IMR-90 (cell line): ENCODE data around the gene NUP93. TPM values are rescaled to one million over a fixed set of nuclear protein-coding genes. Genes with fewer than 3 reads are reported as not detected.

Experiments used
- ATAC-seq: fragments of 200-7000 bp; cut with Tn5 transposase; 2 replicates; pipeline ENCODE4 v1.9.1; 2020; ENCODE audit warnings: low read depth, mild to moderate bottlenecking, moderate library complexity
- BruUV-seq: library from RNA; stranded (reverse); fragments of 400-500 nt; replicated peaks from 2 replicates; lab custom pipeline; 2021; lab: Mats Ljungman, UMichigan
- CTCF ChIA-PET: fragments of 300-600 bp; formaldehyde crosslinking; extraction: SDS; loops from one replicate; lab custom pipeline; 2021; ENCODE audit warnings: antibody characterized with exemption; lab: Yijun Ruan, JAX
- POLR2A ChIA-PET: fragments of 300-600 bp; sonication (Branson Sonifier 250); formaldehyde crosslinking; loops from one replicate; lab custom pipeline; 2022; ENCODE audit warnings: antibody characterized with exemption; ENCODE audit not compliant: unreplicated experiment; lab: Charles Lee
- DNase-seq: peaks from one replicate; pipeline ENCODE4 v3.0.0; 2013
- H2AFZ ChIP-seq: replicated peaks from 2 replicates; pipeline ENCODE3; 2013; ENCODE audit warnings: low read length, mild to moderate bottlenecking; ENCODE audit not compliant: poor library complexity
- H2AK5ac ChIP-seq: 2 replicates; pipeline ENCODE4 v1.6.1; 2013; ENCODE audit warnings: low read depth, low read length, inconsistent platforms
- H2AK9ac ChIP-seq: replicated peaks from 2 replicates; pipeline ENCODE3; 2013; ENCODE audit warnings: mild to moderate bottlenecking, low read depth, low read length, moderate library complexity; ENCODE audit not compliant: poor library complexity
- H2BK120ac ChIP-seq: 2 replicates; pipeline ENCODE4 v1.6.1; 2013; ENCODE audit warnings: low read depth, low read length, inconsistent platforms
- H2BK15ac ChIP-seq: 3 replicates; pipeline ENCODE4 v1.6.1; 2013; ENCODE audit warnings: low read depth, low read length, inconsistent platforms
- H2BK20ac ChIP-seq: 2 replicates; pipeline ENCODE4 v1.6.1; 2013; ENCODE audit warnings: low read depth, mild to moderate bottlenecking, inconsistent platforms, low read length, moderate library complexity
- H2BK5ac ChIP-seq: 2 replicates; pipeline ENCODE4 v1.6.1; 2013; ENCODE audit warnings: mild to moderate bottlenecking, low read depth, low read length, inconsistent platforms; ENCODE audit not compliant: poor library complexity, severe bottlenecking
- H3K14ac ChIP-seq: replicated peaks from 2 replicates; pipeline ENCODE4 v1.6.1; 2013; ENCODE audit warnings: low read depth, low read length, inconsistent platforms
- H3K18ac ChIP-seq: 2 replicates; pipeline ENCODE4 v1.6.1; 2013; ENCODE audit warnings: low read depth, low read length, control low read depth
- H3K23ac ChIP-seq: 2 replicates; pipeline ENCODE4 v1.6.1; 2013; ENCODE audit warnings: low read depth, low read length, inconsistent platforms
- H3K27ac ChIP-seq: 2 replicates; pipeline ENCODE4 v1.5.1; 2013; ENCODE audit warnings: mild to moderate bottlenecking, control low read depth, low read length; ENCODE audit not compliant: insufficient read depth
- H3K27me3 ChIP-seq: 2 replicates; pipeline ENCODE4 v1.6.1; 2013; ENCODE audit warnings: low read length; ENCODE audit not compliant: control insufficient read depth, insufficient read depth
- H3K36me3 ChIP-seq: 2 replicates; pipeline ENCODE4 v1.6.1; 2013; ENCODE audit warnings: low read length, mixed read lengths; ENCODE audit not compliant: control insufficient read depth, insufficient read depth
- H3K4ac ChIP-seq: 2 replicates; pipeline ENCODE4 v1.6.1; 2013; ENCODE audit warnings: low read depth, low read length, inconsistent platforms
- H3K4me1 ChIP-seq: 2 replicates; pipeline ENCODE4 v1.6.1; 2013; ENCODE audit warnings: low read length, mixed read lengths; ENCODE audit not compliant: control insufficient read depth, insufficient read depth
- H3K4me2 ChIP-seq: 2 replicates; pipeline ENCODE4 v1.6.1; 2013; ENCODE audit warnings: low read depth, mild to moderate bottlenecking, control low read depth, low read length, moderate library complexity
- H3K4me3 ChIP-seq: 2 replicates; pipeline ENCODE4 v1.5.1; 2013; ENCODE audit warnings: low read depth, mild to moderate bottlenecking, control low read depth, low read length, moderate library complexity; ENCODE audit not compliant: insufficient read depth
- H3K56ac ChIP-seq: 2 replicates; pipeline ENCODE4 v1.6.1; 2013; ENCODE audit warnings: low read length, inconsistent platforms; ENCODE audit not compliant: insufficient read depth; ENCODE audit errors: extremely low read depth
- H3K79me1 ChIP-seq, 2 experiments: 2 replicates each; pipeline ENCODE4 v1.6.1; 2013; ENCODE audit warnings: low read length in 2 of 2, inconsistent platforms in 1 of 2, low read depth in 1 of 2
- H3K9ac ChIP-seq: 2 replicates; pipeline ENCODE4 v1.6.1; 2013; ENCODE audit warnings: low read depth, low read length, control low read depth
- H3K9me1 ChIP-seq: 2 replicates; pipeline ENCODE4 v1.6.1; 2013; ENCODE audit warnings: low read length, inconsistent platforms; ENCODE audit not compliant: insufficient read depth
- H3K9me3 ChIP-seq: 2 replicates; pipeline ENCODE4 v1.6.1; 2013; ENCODE audit warnings: low read length; ENCODE audit not compliant: control insufficient read depth, insufficient read depth
- H4K20me1 ChIP-seq: 2 replicates; pipeline ENCODE4 v1.6.1; 2013; ENCODE audit warnings: low read length, inconsistent platforms; ENCODE audit not compliant: insufficient read depth
- H4K5ac ChIP-seq: 2 replicates; pipeline ENCODE4 v1.6.1; 2013; ENCODE audit warnings: mild to moderate bottlenecking, low read depth, low read length, control low read depth
- H4K8ac ChIP-seq, 2 experiments: 2 replicates each; pipeline ENCODE4 v1.6.1; 2013; ENCODE audit warnings: low read depth in 2 of 2, low read length in 2 of 2, control low read depth in 1 of 2, inconsistent platforms in 1 of 2
- H4K91ac ChIP-seq: 2 replicates; pipeline ENCODE4 v1.6.1; 2013; ENCODE audit warnings: low read depth, low read length, inconsistent platforms; ENCODE audit not compliant: insufficient read depth
- BHLHE40 ChIP-seq: fragments of 150-350 bp; IDR thresholded peaks from 2 replicates; pipeline ENCODE4 v1.6.1; 2016; ENCODE audit warnings: mild to moderate bottlenecking, low read depth, low read length
- CEBPB ChIP-seq: IDR thresholded peaks from 2 replicates; pipeline ENCODE4 v1.6.1; 2012; ENCODE audit warnings: low read depth, low read length, improper control_type of control experiment
- CHD1 ChIP-seq: IDR thresholded peaks from 2 replicates; pipeline ENCODE4 v1.6.1; 2012; ENCODE audit warnings: low read depth, low read length, improper control_type of control experiment
- CTCF ChIP-seq: conservative IDR thresholded peaks from 2 replicates; pipeline ENCODE4 v1.5.1; 2012; ENCODE audit warnings: mild to moderate bottlenecking, low read depth, low read length, improper control_type of control experiment
- FOS ChIP-seq: fragments of 150-350 bp; IDR thresholded peaks from 2 replicates; pipeline ENCODE4 v1.6.1; 2016; ENCODE audit warnings: low read depth, low read length
- MAFK ChIP-seq: IDR thresholded peaks from 2 replicates; pipeline ENCODE4 v1.6.1; 2012; ENCODE audit warnings: low read depth, low read length, improper control_type of control experiment
- MAZ ChIP-seq: IDR thresholded peaks from 2 replicates; pipeline ENCODE4 v1.6.1; 2012; ENCODE audit warnings: low read depth, mild to moderate bottlenecking, low read length, improper control_type of control experiment, moderate library complexity, borderline replicate concordance
- MXI1 ChIP-seq: IDR thresholded peaks from 2 replicates; pipeline ENCODE4 v1.6.1; 2012; ENCODE audit warnings: low read depth, mild to moderate bottlenecking, low read length, moderate library complexity, borderline replicate concordance
- NFE2L2 ChIP-seq: fragments of 150-350 bp; IDR thresholded peaks from 2 replicates; pipeline ENCODE4 v1.6.1; 2016; ENCODE audit warnings: low read depth, mild to moderate bottlenecking, low read length
- POLR2A ChIP-seq: IDR thresholded peaks from 2 replicates; pipeline ENCODE4 v1.6.1; 2012; ENCODE audit warnings: mild to moderate bottlenecking, low read depth, low read length
- RAD21 ChIP-seq: IDR thresholded peaks from 2 replicates; pipeline ENCODE4 v1.6.1; 2012; ENCODE audit warnings: low read length, improper control_type of control experiment
- RCOR1 ChIP-seq: IDR thresholded peaks from 2 replicates; pipeline ENCODE4 v1.6.1; 2012; ENCODE audit warnings: mild to moderate bottlenecking, low read length, improper control_type of control experiment; ENCODE audit not compliant: insufficient replicate concordance
- RFX5 ChIP-seq: IDR thresholded peaks from 2 replicates; pipeline ENCODE4 v1.8.0; 2012; ENCODE audit warnings: low read depth, mild to moderate bottlenecking, low read length, moderate library complexity
- SMC3 ChIP-seq: fragments of 150-350 bp; IDR thresholded peaks from 2 replicates; pipeline ENCODE4 v1.6.1; 2016; ENCODE audit warnings: low read depth, mild to moderate bottlenecking, antibody characterized with exemption, low read length, moderate library complexity
- WGBS, 2 experiments: methylation state at CpG; one replicate each; pipeline versions ENCODE4 v1.1.5 to v1.1.7; 2013; ENCODE audit warnings: missing lambda C conversion rate in 2 of 2; ENCODE audit not compliant: insufficient read length in 1 of 2; ENCODE audit errors: extremely low coverage in 2 of 2; 5-methylcytosine and 5-hydroxymethylcytosine counted together
- dilution Hi-C: fragments of 300-500 bp; cut with HindIII; formaldehyde crosslinking; loops from one replicate; pipeline ENCODE4 v1.14.3; 2018; ENCODE audit warnings: low sequenced_read_pairs; ENCODE audit not compliant: unreplicated experiment
- in situ Hi-C: fragments of 300-500 bp; cut with MboI; formaldehyde crosslinking; loops from 3 replicates; pipeline ENCODE4 v1.14.3; 2019; ENCODE audit warnings: low sequenced_read_pairs, inconsistent platforms, mixed read lengths
- intact Hi-C: fragments of 100-400 bp; cut with micrococcal nuclease; formaldehyde crosslinking; loops from 2 replicates; pipeline ENCODE4 v1.10.0; 2022
- polyA plus RNA-seq, 3 experiments: library from polyadenylated mRNA; depleted of rRNA; stranded (reverse); fragments of >200 nt; gene quantifications; 2 replicates each; pipeline ENCODE4 v1.2.3, GENCODE V29; 2012; ENCODE audit warnings: low replicate concordance in 1 of 3
- total RNA-seq: library from RNA; depleted of rRNA; stranded (reverse); fragments of >200 nt; gene quantifications from 2 replicates; pipeline ENCODE4 v1.2.3, GENCODE V29; 2012
- TF ChIP-seq, protein P1 (sequence below): fragments of 150-350 bp; IDR thresholded peaks from 2 replicates; pipeline ENCODE4 v1.6.1; 2016; ENCODE audit warnings: low read depth, mild to moderate bottlenecking, low read length, moderate library complexity, borderline replicate concordance
- TF ChIP-seq, protein P2 (sequence below): fragments of 150-350 bp; IDR thresholded peaks from 2 replicates; pipeline ENCODE4 v1.6.1; 2017; ENCODE audit warnings: mild to moderate bottlenecking, antibody characterized with exemption, low read length, low read depth

Gene NUP93
- total and polyA plus RNA-seq, 2 of the 4 experiments (the other 2 are of a cell fraction): 54.6 to 72.6 TPM

DNA sequence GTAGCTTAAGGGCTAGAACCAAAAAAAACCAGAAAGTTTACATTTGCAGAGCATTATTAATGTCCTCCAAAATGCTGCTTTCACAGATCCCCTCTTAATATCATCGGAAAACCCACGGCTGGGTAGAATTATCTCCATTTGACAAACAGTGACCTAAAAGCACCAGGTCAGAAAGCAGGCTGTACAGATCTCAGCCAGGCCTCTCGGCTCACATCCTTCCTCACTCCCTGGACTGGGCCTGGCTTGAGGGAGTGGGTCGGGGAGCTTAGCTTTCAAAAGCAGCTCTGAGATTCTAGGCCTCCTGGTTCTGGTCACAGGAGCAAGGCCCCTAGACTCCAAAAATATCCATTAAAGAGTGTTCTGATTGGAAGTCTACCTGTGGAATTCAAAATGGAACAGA, 126.0 kb downstream of the NUP93 start:
- Histone ChIP-seq H4K91ac (no peak overlapping the region), H3K4me3 (no peak overlapping the region), H2AFZ (no peak overlapping the region), H3K56ac (no peak overlapping the region), H4K5ac (no peak overlapping the region), H4K8ac (no peak overlapping the region), H3K4ac (no peak overlapping the region), H3K4me1 (peaks cover 5% of the 10 kb centered on the region), H4K20me1 (no peaks in the 10 kb centered on the region), H3K36me3 (no peaks in the 10 kb centered on the region), H3K4me2 (no peak overlapping the region), H2BK15ac (no peak overlapping the region), H2BK120ac (no peak overlapping the region), H3K79me1 (no peaks in the 10 kb centered on the region), H3K9ac (no peak overlapping the region), H2AK5ac (no peak overlapping the region), H3K27me3 (no peaks in the 10 kb centered on the region), H3K14ac (no peak overlapping the region), H3K18ac (no peak overlapping the region), H2BK20ac (no peak overlapping the region), H3K23ac (no peak overlapping the region), H3K27ac (no peak overlapping the region), H2BK5ac (no peak overlapping the region), H3K9me3 (no peaks in the 10 kb centered on the region), H3K9me1 (peaks cover 9% of the 10 kb centered on the region; the same call in 1 of the 2 replicates), H2AK9ac (no peak overlapping the region)
- in situ Hi-C loops: no loop called here
- WGBS, 2 experiments: no CpG with 5 or more reads among the region's 4 CpGs
- TF ChIP-seq RCOR1 (no peak), FOS (no peak), MXI1 (no peak), CTCF (no peak), RFX5 (no peak), SMC3 (no peak), MAZ (no peak), BHLHE40 (no peak), RAD21 (no peak), MAFK (no peak), POLR2A (no peak), CEBPB (no peak), NFE2L2 (no peak), CHD1 (no peak)
- TF ChIP-seq, protein P1, sequence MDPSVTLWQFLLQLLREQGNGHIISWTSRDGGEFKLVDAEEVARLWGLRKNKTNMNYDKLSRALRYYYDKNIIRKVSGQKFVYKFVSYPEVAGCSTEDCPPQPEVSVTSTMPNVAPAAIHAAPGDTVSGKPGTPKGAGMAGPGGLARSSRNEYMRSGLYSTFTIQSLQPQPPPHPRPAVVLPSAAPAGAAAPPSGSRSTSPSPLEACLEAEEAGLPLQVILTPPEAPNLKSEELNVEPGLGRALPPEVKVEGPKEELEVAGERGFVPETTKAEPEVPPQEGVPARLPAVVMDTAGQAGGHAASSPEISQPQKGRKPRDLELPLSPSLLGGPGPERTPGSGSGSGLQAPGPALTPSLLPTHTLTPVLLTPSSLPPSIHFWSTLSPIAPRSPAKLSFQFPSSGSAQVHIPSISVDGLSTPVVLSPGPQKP: no peak
- TF ChIP-seq, protein P2, sequence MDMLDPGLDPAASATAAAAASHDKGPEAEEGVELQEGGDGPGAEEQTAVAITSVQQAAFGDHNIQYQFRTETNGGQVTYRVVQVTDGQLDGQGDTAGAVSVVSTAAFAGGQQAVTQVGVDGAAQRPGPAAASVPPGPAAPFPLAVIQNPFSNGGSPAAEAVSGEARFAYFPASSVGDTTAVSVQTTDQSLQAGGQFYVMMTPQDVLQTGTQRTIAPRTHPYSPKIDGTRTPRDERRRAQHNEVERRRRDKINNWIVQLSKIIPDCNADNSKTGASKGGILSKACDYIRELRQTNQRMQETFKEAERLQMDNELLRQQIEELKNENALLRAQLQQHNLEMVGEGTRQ: no peak
- dilution Hi-C loops: no loop called here
- ATAC-seq (no peak), DNase-seq (no peak)
- CTCF ChIA-PET: interaction anchor here (0.5 to 1.4 kb wide), 2 partner anchors 63 to 188 kb away, joined by 5 to 6 read pairs; no protein-coding TSS in a partner anchor
- intact Hi-C loops: no loop called here
- POLR2A ChIA-PET: no interaction called here
- no TSS peak for BruUV-seq
